A549 (cell line): ENCODE results near the gene ARHGAP25.

Experiments used
- BHLHE40 ChIP-seq: IDR thresholded peaks from 2 replicates; pipeline ENCODE4 v1.6.1; 2012; ENCODE audit warnings: low read depth, low read length, inconsistent platforms
- HOXA7 ChIP-seq: fragments of 250-450 bp; sonication (Bioruptor Pico); IDR thresholded peaks from 2 replicates; pipeline ENCODE4 v1.5.0; 2020; ENCODE audit warnings: mild to moderate bottlenecking, moderate library complexity
- JUN ChIP-seq, 2 experiments: fragments of >200 bp; sonication (Bioruptor Twin); formaldehyde crosslinking; IDR thresholded peaks; 2 replicates in 1 of 2; 3 replicates in 1 of 2; pipeline ENCODE4 v1.6.1; 2016 to 2017
- TF ChIP-seq, protein P1 (sequence below): fragments of 450-650 bp; IDR thresholded peaks from 2 replicates; pipeline ENCODE4 v1.6.1; 2014; ENCODE audit warnings: antibody characterized with exemption
- TF ChIP-seq, protein P2 (sequence below): fragments of >200 bp; sonication (Bioruptor Twin); formaldehyde crosslinking; IDR thresholded peaks from 3 replicates; pipeline ENCODE4 v1.5.1; 2016
- TF ChIP-seq, protein P3 (sequence below): fragments of 200-600 bp; sonication (generic); IDR thresholded peaks from 2 replicates; pipeline ENCODE4 v1.6.1; 2016; ENCODE audit warnings: antibody characterized with exemption, mild to moderate bottlenecking, moderate library complexity

DNA sequence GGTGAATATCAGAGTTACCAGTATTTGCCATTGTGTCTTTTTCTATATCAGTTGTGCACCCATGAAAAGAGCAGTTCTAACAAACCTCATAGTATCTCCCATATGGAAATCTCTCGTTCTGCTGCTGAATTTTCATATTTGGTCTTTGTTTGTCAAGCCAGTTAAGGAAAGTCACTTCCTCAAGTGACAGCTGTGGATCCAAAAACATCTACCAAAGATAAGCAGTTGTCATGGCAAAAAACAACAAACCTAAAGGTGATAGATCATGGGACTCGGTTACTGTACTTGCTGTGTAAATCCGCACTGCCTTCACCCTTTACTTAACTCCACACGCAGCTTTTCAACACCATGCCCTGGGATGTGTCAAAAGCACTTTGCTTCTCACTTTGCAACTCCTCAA is 119.3 kb downstream of the ARHGAP25 start:
- TF ChIP-seq, protein P1, sequence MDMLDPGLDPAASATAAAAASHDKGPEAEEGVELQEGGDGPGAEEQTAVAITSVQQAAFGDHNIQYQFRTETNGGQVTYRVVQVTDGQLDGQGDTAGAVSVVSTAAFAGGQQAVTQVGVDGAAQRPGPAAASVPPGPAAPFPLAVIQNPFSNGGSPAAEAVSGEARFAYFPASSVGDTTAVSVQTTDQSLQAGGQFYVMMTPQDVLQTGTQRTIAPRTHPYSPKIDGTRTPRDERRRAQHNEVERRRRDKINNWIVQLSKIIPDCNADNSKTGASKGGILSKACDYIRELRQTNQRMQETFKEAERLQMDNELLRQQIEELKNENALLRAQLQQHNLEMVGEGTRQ = no peak
- TF ChIP-seq, protein P2, sequence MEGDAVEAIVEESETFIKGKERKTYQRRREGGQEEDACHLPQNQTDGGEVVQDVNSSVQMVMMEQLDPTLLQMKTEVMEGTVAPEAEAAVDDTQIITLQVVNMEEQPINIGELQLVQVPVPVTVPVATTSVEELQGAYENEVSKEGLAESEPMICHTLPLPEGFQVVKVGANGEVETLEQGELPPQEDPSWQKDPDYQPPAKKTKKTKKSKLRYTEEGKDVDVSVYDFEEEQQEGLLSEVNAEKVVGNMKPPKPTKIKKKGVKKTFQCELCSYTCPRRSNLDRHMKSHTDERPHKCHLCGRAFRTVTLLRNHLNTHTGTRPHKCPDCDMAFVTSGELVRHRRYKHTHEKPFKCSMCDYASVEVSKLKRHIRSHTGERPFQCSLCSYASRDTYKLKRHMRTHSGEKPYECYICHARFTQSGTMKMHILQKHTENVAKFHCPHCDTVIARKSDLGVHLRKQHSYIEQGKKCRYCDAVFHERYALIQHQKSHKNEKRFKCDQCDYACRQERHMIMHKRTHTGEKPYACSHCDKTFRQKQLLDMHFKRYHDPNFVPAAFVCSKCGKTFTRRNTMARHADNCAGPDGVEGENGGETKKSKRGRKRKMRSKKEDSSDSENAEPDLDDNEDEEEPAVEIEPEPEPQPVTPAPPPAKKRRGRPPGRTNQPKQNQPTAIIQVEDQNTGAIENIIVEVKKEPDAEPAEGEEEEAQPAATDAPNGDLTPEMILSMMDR = no peak
- TF ChIP-seq, protein P3, sequence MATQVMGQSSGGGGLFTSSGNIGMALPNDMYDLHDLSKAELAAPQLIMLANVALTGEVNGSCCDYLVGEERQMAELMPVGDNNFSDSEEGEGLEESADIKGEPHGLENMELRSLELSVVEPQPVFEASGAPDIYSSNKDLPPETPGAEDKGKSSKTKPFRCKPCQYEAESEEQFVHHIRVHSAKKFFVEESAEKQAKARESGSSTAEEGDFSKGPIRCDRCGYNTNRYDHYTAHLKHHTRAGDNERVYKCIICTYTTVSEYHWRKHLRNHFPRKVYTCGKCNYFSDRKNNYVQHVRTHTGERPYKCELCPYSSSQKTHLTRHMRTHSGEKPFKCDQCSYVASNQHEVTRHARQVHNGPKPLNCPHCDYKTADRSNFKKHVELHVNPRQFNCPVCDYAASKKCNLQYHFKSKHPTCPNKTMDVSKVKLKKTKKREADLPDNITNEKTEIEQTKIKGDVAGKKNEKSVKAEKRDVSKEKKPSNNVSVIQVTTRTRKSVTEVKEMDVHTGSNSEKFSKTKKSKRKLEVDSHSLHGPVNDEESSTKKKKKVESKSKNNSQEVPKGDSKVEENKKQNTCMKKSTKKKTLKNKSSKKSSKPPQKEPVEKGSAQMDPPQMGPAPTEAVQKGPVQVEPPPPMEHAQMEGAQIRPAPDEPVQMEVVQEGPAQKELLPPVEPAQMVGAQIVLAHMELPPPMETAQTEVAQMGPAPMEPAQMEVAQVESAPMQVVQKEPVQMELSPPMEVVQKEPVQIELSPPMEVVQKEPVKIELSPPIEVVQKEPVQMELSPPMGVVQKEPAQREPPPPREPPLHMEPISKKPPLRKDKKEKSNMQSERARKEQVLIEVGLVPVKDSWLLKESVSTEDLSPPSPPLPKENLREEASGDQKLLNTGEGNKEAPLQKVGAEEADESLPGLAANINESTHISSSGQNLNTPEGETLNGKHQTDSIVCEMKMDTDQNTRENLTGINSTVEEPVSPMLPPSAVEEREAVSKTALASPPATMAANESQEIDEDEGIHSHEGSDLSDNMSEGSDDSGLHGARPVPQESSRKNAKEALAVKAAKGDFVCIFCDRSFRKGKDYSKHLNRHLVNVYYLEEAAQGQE = no peak
- no peak for TF ChIP-seq JUN (IDR thresholded peaks at IDR 0.05)
- no peak for TF ChIP-seq HOXA7 (CRISPR knock-in tag)
- TF ChIP-seq BHLHE40 = no peak
